K562 (cell line): ENCODE measurements around the gene HPGDS.

Source experiments
- KDM5B ChIP-seq: fragments of 200-600 bp; sonication (generic); IDR thresholded peaks from 2 replicates; pipeline ENCODE4 v1.6.1; 2012; ENCODE audit warnings: low read depth, mild to moderate bottlenecking, moderate library complexity, low read length, control low read depth, inconsistent platforms; ENCODE audit not compliant: insufficient replicate concordance
- NR2C2 ChIP-seq, 2 experiments: fragments of 200-800 bp in 1 of 2; sonication (Bioruptor generic) in 1 of 2; sonication (generic) in 1 of 2; formaldehyde crosslinking in 1 of 2; IDR thresholded peaks; 2 replicates each; pipeline versions ENCODE4 v1.6.1 to v1.8.0; 2016 to 2022; ENCODE audit warnings: mild to moderate bottlenecking in 1 of 2, missing compliant biosample characterization in 1 of 2, missing genetic modification characterization in 1 of 2, missing genetic modification reagents in 1 of 2
- TF ChIP-seq, protein P1 (sequence below): sonication (generic); formaldehyde crosslinking; IDR thresholded peaks from 2 replicates; pipeline ENCODE4 v1.8.1; 2022; ENCODE audit warnings: missing genetic modification reagents
- TF ChIP-seq, protein P2 (sequence below), 2 experiments: fragments of 450-650 bp; formaldehyde crosslinking in 1 of 2; IDR thresholded peaks; 2 replicates each; pipeline versions ENCODE4 v1.4.0 to v1.6.1; 2014 to 2020; ENCODE audit warnings: mild to moderate bottlenecking in 2 of 2, borderline replicate concordance in 1 of 2, low read depth in 1 of 2

DNA sequence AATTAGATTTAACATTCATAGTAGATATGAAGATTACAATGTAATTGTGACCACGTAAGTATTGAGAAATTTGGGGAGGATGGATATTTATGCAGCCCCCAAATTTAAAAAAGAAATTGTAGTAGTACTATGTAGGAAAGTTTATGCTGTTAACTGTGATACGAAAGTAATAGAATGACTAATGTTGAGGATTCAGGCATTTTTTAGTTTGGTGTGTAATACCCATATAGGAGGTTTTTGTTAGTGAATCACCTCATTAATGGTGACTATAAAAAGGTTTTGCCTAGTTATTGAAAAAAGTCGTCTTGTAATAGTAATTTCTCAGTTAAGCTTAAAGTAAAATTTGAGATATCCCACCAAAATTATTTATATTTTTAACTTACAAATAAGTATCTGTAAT is 67.7 kb downstream of the HPGDS start:
- TF ChIP-seq NR2C2 (CRISPR knock-in tag; IDR thresholded peaks at IDR 0.05), result no peak
- no peak for TF ChIP-seq NR2C2 (tag; IDR thresholded peaks at IDR 0.05)
- TF ChIP-seq, protein P1, sequence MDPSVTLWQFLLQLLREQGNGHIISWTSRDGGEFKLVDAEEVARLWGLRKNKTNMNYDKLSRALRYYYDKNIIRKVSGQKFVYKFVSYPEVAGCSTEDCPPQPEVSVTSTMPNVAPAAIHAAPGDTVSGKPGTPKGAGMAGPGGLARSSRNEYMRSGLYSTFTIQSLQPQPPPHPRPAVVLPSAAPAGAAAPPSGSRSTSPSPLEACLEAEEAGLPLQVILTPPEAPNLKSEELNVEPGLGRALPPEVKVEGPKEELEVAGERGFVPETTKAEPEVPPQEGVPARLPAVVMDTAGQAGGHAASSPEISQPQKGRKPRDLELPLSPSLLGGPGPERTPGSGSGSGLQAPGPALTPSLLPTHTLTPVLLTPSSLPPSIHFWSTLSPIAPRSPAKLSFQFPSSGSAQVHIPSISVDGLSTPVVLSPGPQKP, result no peak
- TF ChIP-seq, protein P2, sequence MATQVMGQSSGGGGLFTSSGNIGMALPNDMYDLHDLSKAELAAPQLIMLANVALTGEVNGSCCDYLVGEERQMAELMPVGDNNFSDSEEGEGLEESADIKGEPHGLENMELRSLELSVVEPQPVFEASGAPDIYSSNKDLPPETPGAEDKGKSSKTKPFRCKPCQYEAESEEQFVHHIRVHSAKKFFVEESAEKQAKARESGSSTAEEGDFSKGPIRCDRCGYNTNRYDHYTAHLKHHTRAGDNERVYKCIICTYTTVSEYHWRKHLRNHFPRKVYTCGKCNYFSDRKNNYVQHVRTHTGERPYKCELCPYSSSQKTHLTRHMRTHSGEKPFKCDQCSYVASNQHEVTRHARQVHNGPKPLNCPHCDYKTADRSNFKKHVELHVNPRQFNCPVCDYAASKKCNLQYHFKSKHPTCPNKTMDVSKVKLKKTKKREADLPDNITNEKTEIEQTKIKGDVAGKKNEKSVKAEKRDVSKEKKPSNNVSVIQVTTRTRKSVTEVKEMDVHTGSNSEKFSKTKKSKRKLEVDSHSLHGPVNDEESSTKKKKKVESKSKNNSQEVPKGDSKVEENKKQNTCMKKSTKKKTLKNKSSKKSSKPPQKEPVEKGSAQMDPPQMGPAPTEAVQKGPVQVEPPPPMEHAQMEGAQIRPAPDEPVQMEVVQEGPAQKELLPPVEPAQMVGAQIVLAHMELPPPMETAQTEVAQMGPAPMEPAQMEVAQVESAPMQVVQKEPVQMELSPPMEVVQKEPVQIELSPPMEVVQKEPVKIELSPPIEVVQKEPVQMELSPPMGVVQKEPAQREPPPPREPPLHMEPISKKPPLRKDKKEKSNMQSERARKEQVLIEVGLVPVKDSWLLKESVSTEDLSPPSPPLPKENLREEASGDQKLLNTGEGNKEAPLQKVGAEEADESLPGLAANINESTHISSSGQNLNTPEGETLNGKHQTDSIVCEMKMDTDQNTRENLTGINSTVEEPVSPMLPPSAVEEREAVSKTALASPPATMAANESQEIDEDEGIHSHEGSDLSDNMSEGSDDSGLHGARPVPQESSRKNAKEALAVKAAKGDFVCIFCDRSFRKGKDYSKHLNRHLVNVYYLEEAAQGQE (IDR thresholded peaks at IDR 0.05; ENCODE audit: borderline replicate concordance), result no peak
- TF ChIP-seq, protein P2 (CRISPR knock-in tag; IDR thresholded peaks at IDR 0.05; ENCODE audit: low read depth), result no peak
- TF ChIP-seq KDM5B, result no peak
